HG03060 (cell line): ENCODE results near the gene NUP107.

Experiments used
- ATAC-seq: cut with Tn5 transposase; IDR thresholded peaks from one replicate; pipeline ENCODE4 v1.9.1; 2021; ENCODE audit warnings: low read depth, moderate number of reproducible peaks; ENCODE audit not compliant: unreplicated experiment

Gene NUP107

GRCh38 chr12:68733661-68734071 is 46.9 kb downstream of the NUP107 start:
- ATAC-seq, result no peak

GRCh38 chr12:68739891-68740290 is 53.1 kb downstream of the NUP107 start:
- ATAC-seq, result no peak

- no peak for ATAC-seq
Measured at GRCh38 chr12:68743356-68743755, 56.6 kb downstream of the NUP107 start.

- ATAC-seq, result no peak
Measured at GRCh38 chr12:68745376-68745903, 58.7 kb downstream of the NUP107 start.

- peak; percentile 90 for ATAC-seq
Measured at GRCh38 chr12:68745904-68746571, 59.3 kb downstream of the NUP107 start, which contains the start of gene SLC35E3. Gene SLC35E3, plus strand, starts transcription at chr12:68746176. Its CDS starts 202 bp downstream, at chr12:68746378.

- ATAC-seq, result peak; percentile 9
Measured at GRCh38 chr12:68746572-68747180, 59.9 kb downstream of the NUP107 start.

- ATAC-seq, result no peak
Measured at GRCh38 chr12:68749443-68749842, 62.7 kb downstream of the NUP107 start.

GRCh38 chr12:68749861-68750260 is 63.1 kb downstream of the NUP107 start:
- no peak for ATAC-seq

GRCh38 chr12:68750506-68750905 is 63.7 kb downstream of the NUP107 start:
- ATAC-seq, result no peak

- no peak for ATAC-seq
Measured at GRCh38 chr12:68755536-68756243, 68.9 kb downstream of the NUP107 start.

- no peak for ATAC-seq
Measured at GRCh38 chr12:68759852-68760251, 73.1 kb downstream of the NUP107 start.

- no peak for ATAC-seq
Measured at GRCh38 chr12:68760806-68761441, 74.1 kb downstream of the NUP107 start.

GRCh38 chr12:68761442-68761812 is 74.6 kb downstream of the NUP107 start:
- no peak for ATAC-seq

GRCh38 chr12:68761901-68762630 is 75.3 kb downstream of the NUP107 start:
- ATAC-seq, result no peak

GRCh38 chr12:68762691-68763090 is 75.9 kb downstream of the NUP107 start:
- no peak for ATAC-seq

GRCh38 chr12:68765696-68766095 is 78.9 kb downstream of the NUP107 start:
- ATAC-seq, result no peak

- no peak for ATAC-seq
Measured at GRCh38 chr12:68766646-68767045, 79.9 kb downstream of the NUP107 start.

GRCh38 chr12:68767191-68767590 is 80.4 kb downstream of the NUP107 start:
- ATAC-seq, result no peak

GRCh38 chr12:68768431-68768939 is 81.7 kb downstream of the NUP107 start:
- ATAC-seq, result no peak

- no peak for ATAC-seq
Measured at GRCh38 chr12:68769941-68770340, 83.2 kb downstream of the NUP107 start.
